DND-41 (cell line): ENCODE measurements around the gene GPHN.

Source experiments
- CTCF ChIP-seq: IDR thresholded peaks from 2 replicates; pipeline ENCODE4 v1.5.1; 2012; ENCODE audit warnings: borderline replicate concordance, low read length, moderate library complexity, mild to moderate bottlenecking; ENCODE audit not compliant: poor library complexity, severe bottlenecking; ENCODE audit errors: extremely low read depth
- EZH2 ChIP-seq: IDR thresholded peaks from 3 replicates; pipeline ENCODE4 v1.6.1; 2012; ENCODE audit warnings: borderline replicate concordance, low read depth, mild to moderate bottlenecking, moderate library complexity, low read length, inconsistent platforms; ENCODE audit not compliant: severe bottlenecking

GRCh38 chr14:66509874-66510273 lies 1.9 kb downstream of the GPHN start:
- no peak for TF ChIP-seq CTCF
- no peak for TF ChIP-seq EZH2
